SK-N-SH (cell line): ENCODE data around the gene ZDHHC16. TPM values are rescaled to one million over a fixed set of nuclear protein-coding genes. Genes with fewer than 3 reads are reported as not detected.

ENCODE experiments used
- CTCF ChIA-PET: fragments of 300-600, 350-600 bp; formaldehyde crosslinking; extraction: SDS; loops from one replicate; lab custom pipeline; 2021; lab: Yijun Ruan, JAX
- POLR2A ChIA-PET: fragments of 350-600 bp; sonication (Branson Sonifier 250); formaldehyde crosslinking; extraction: SDS; loops from one replicate; lab custom pipeline; 2020; ENCODE audit warnings: antibody characterized with exemption, inconsistent platforms; lab: Yijun Ruan, JAX
- DNase-seq: peaks from one replicate; pipeline ENCODE4 v3.0.0; 2012
- H2AFZ ChIP-seq: fragments of 200-600 bp; sonication (generic); 2 replicates; pipeline ENCODE4 v1.8.1; 2016; ENCODE audit warnings: antibody characterized with exemption, mild to moderate bottlenecking, low read depth
- H3F3A ChIP-seq: fragments of 200-600 bp; sonication (generic); replicated peaks from 2 replicates; pipeline ENCODE3; 2016; ENCODE audit warnings: antibody characterized with exemption, mild to moderate bottlenecking; ENCODE audit not compliant: insufficient read depth
- H3K27ac ChIP-seq, 2 experiments: fragments of 200-500 bp in 1 of 2; fragments of 200-600 bp in 1 of 2; sonication (Bioruptor generic) in 1 of 2; sonication (generic), shearing (Covaris generic) in 1 of 2; 2 replicates each; pipeline versions ENCODE4 v1.5.1 to v1.6.1; 2014 to 2016; ENCODE audit warnings: low read depth in 2 of 2, inconsistent platforms in 1 of 2, low read length in 1 of 2, mild to moderate bottlenecking in 1 of 2, mixed read lengths in 1 of 2
- H3K27me3 ChIP-seq: fragments of 200-600 bp; sonication (generic), shearing (Covaris generic); 2 replicates; pipeline ENCODE4 v1.6.1; 2016; ENCODE audit warnings: mixed run types; ENCODE audit not compliant: insufficient read depth
- H3K36me3 ChIP-seq, 2 experiments: fragments of 200-500 bp in 1 of 2; fragments of 200-600 bp in 1 of 2; sonication (Bioruptor generic) in 1 of 2; sonication (generic) in 1 of 2; replicated peaks in 1 of 2; 2 replicates each; pipeline versions ENCODE3 to v1.5.1; 2014 to 2016; ENCODE audit warnings: low read length in 1 of 2, mild to moderate bottlenecking in 1 of 2; ENCODE audit not compliant: insufficient read depth in 2 of 2, control insufficient read depth in 1 of 2
- H3K4me1 ChIP-seq, 2 experiments: fragments of 200-500 bp in 1 of 2; fragments of 200-600 bp in 1 of 2; sonication (Bioruptor generic) in 1 of 2; sonication (generic), shearing (Covaris generic) in 1 of 2; 2 replicates each; pipeline versions ENCODE4 v1.5.1 to v1.6.1; 2014 to 2016; ENCODE audit warnings: low read depth in 1 of 2, low read length in 1 of 2, mixed run types in 1 of 2; ENCODE audit not compliant: insufficient read depth in 2 of 2, control insufficient read depth in 1 of 2
- H3K4me2 ChIP-seq: fragments of 200-600 bp; sonication (generic), shearing (Covaris generic); 2 replicates; pipeline ENCODE4 v1.6.1; 2017; ENCODE audit warnings: mixed run types
- H3K4me3 ChIP-seq, 2 experiments: fragments of 200-500 bp in 1 of 2; fragments of 200-600 bp in 1 of 2; sonication (Bioruptor generic) in 1 of 2; sonication (generic), shearing (Covaris generic) in 1 of 2; 2 replicates each; pipeline versions ENCODE4 v1.5.1 to v1.8.1; 2014 to 2016; ENCODE audit warnings: low read depth in 2 of 2, inconsistent platforms in 1 of 2, low read length in 1 of 2, mild to moderate bottlenecking in 1 of 2, mixed read lengths in 1 of 2, moderate library complexity in 1 of 2
- H3K79me2 ChIP-seq: fragments of 200-600 bp; sonication (generic); 2 replicates; pipeline ENCODE4 v1.8.1; 2017; ENCODE audit warnings: mild to moderate bottlenecking; ENCODE audit not compliant: insufficient read depth
- H3K9ac ChIP-seq: fragments of 200-600 bp; sonication (generic); 2 replicates; pipeline ENCODE4 v1.6.1; 2017; ENCODE audit warnings: mixed run types
- H3K9me2 ChIP-seq: fragments of 200-600 bp; sonication (generic); 2 replicates; pipeline ENCODE4 v1.6.1; 2017; ENCODE audit warnings: mixed run types
- H3K9me3 ChIP-seq: fragments of 200-600 bp; sonication (generic); 2 replicates; pipeline ENCODE4 v1.6.1; 2017; ENCODE audit warnings: mixed run types, mild to moderate bottlenecking, moderate library complexity
- H4K20me1 ChIP-seq: fragments of 200-600 bp; sonication (generic); 2 replicates; pipeline ENCODE4 v1.6.1; 2017; ENCODE audit warnings: mild to moderate bottlenecking, mixed run types; ENCODE audit not compliant: insufficient read depth
- CHD2 ChIP-seq: fragments of 150-350 bp; IDR thresholded peaks from 2 replicates; pipeline ENCODE4 v1.6.1; 2018; ENCODE audit warnings: low read length; ENCODE audit not compliant: partially characterized antibody
- CTCF ChIP-seq: fragments of 200-600 bp; sonication (generic); IDR thresholded peaks from 2 replicates; pipeline ENCODE4 v1.6.1; 2017; ENCODE audit warnings: antibody characterized with exemption, mild to moderate bottlenecking, moderate library complexity
- FOXJ3 ChIP-seq: sonication (generic); formaldehyde crosslinking; IDR thresholded peaks from 2 replicates; pipeline ENCODE4 v1.5.1; 2020; ENCODE audit warnings: mild to moderate bottlenecking, missing genetic modification reagents
- FOXM1 ChIP-seq: IDR thresholded peaks from 2 replicates; pipeline ENCODE4 v1.4.0; 2012; ENCODE audit warnings: low read depth, mild to moderate bottlenecking
- GABPA ChIP-seq: IDR thresholded peaks from 2 replicates; pipeline ENCODE4 v1.4.0; 2012; ENCODE audit warnings: low read depth, mild to moderate bottlenecking
- GATA2 ChIP-seq: sonication (generic); formaldehyde crosslinking; IDR thresholded peaks from 2 replicates; pipeline ENCODE4 v1.5.0; 2020; ENCODE audit warnings: mild to moderate bottlenecking, missing genetic modification reagents
- JUND ChIP-seq: IDR thresholded peaks from 2 replicates; pipeline ENCODE4 v1.4.0; 2012
- MXI1 ChIP-seq: IDR thresholded peaks from 2 replicates; pipeline ENCODE4 v1.6.1; 2012; ENCODE audit warnings: mild to moderate bottlenecking, low read depth, low read length, improper control_type of control experiment
- NFIC ChIP-seq: IDR thresholded peaks from 2 replicates; pipeline ENCODE4 v1.4.0; 2012; ENCODE audit warnings: borderline replicate concordance
- NRF1 ChIP-seq: IDR thresholded peaks from 2 replicates; pipeline ENCODE4 v1.6.1; 2012; ENCODE audit warnings: low read depth, mild to moderate bottlenecking, low read length
- REST ChIP-seq: IDR thresholded peaks from 2 replicates; pipeline ENCODE4 v1.6.1; 2012; ENCODE audit warnings: mild to moderate bottlenecking, low read depth, low read length, moderate library complexity
- SIN3A ChIP-seq: IDR thresholded peaks from 2 replicates; pipeline ENCODE4 v1.6.1; 2012; ENCODE audit warnings: low read depth, mild to moderate bottlenecking, low read length, moderate library complexity, borderline replicate concordance
- TAF1 ChIP-seq: IDR thresholded peaks from 2 replicates; pipeline ENCODE4 v1.6.1; 2012; ENCODE audit warnings: low read depth, mild to moderate bottlenecking, low read length, moderate library complexity, borderline replicate concordance
- TCF12 ChIP-seq: IDR thresholded peaks from 2 replicates; pipeline ENCODE4 v1.4.0; 2012
- TEAD4 ChIP-seq: IDR thresholded peaks from 2 replicates; pipeline ENCODE4 v1.4.0; 2012; ENCODE audit warnings: mild to moderate bottlenecking, borderline replicate concordance; ENCODE audit not compliant: insufficient read depth
- USF1 ChIP-seq: IDR thresholded peaks from 2 replicates; pipeline ENCODE4 v1.4.0; 2012; ENCODE audit warnings: low read depth, borderline replicate concordance
- WGBS: methylation state at CpG from one replicate; pipeline ENCODE4 v1.1.6; 2017; ENCODE audit warnings: low lambda C conversion rate; 5-methylcytosine and 5-hydroxymethylcytosine counted together
- polyA plus RNA-seq, 3 experiments: library from polyadenylated mRNA; depleted of rRNA; stranded (reverse); fragments of >200 nt; gene quantifications; 2 replicates each; pipeline ENCODE4 v1.2.3, GENCODE V29; 2012

ZDHHC16 gene
- polyA plus RNA-seq, 1 of the 3 experiments (the other 2 are of a cell fraction): 71.5 TPM

GRCh38 chr10:97435211-97435610, 10.8 kb upstream of the ZDHHC16 start:
- POLR2A ChIA-PET: interaction anchor here (0.7 kb wide), 1 partner anchor 20 kb away, joined by 3 read pairs; no protein-coding TSS in a partner anchor
- peaks cover 45 to 57% of the 10 kb centered on the region in 2 experiments for H3K36me3 ChIP-seq

More at GRCh38 chr10:97435211-97435610, 10.8 kb upstream of the ZDHHC16 start:
- H3K27me3 ChIP-seq: no peaks in the 10 kb centered on the region
- TF ChIP-seq CHD2: no peak
- TF ChIP-seq TEAD4: no peak
- no peak for TF ChIP-seq JUND
- TF ChIP-seq USF1: no peak
- no peak for TF ChIP-seq GABPA
- TF ChIP-seq FOXM1: no peak
- no peak for TF ChIP-seq GATA2 (CRISPR knock-in tag)
- TF ChIP-seq TAF1: no peak
- TF ChIP-seq MXI1: no peak
- no peak for TF ChIP-seq NRF1
- TF ChIP-seq NFIC: no peak
- no peak for TF ChIP-seq CTCF
- no peak for TF ChIP-seq REST
- TF ChIP-seq SIN3A: no peak
- TF ChIP-seq FOXJ3 (CRISPR knock-in tag): no peak
- no peak for TF ChIP-seq TCF12
- H3K4me2 ChIP-seq: no peak overlapping the region
- H3K4me3 ChIP-seq: no peak overlapping the region
- CTCF ChIA-PET: no interaction called here
- DNase-seq: no peak
- no peaks in the 10 kb centered on the region for H4K20me1 ChIP-seq
- WGBS: over 99% methylated on average over 6 of the region's 6 CpGs
- H3K27ac ChIP-seq: no peak overlapping the region
- peaks cover 14% of the 10 kb centered on the region for H3K79me2 ChIP-seq
- H3K4me1 ChIP-seq: no peaks in the 10 kb centered on the region
- no peaks in the 10 kb centered on the region for H3K9me3 ChIP-seq
- H2AFZ ChIP-seq: no peak overlapping the region
- no peaks in the 10 kb centered on the region for H3K9me2 ChIP-seq
- peaks cover 40% of the 10 kb centered on the region for H3F3A ChIP-seq
- H3K9ac ChIP-seq: no peak overlapping the region
